Measurements from ENCODE around the gene FAM83E. TPM values are rescaled to one million over a fixed set of nuclear protein-coding genes. Genes with fewer than 3 reads are reported as not detected.
"Not testable (repeated sequence)": the region's sequence is repeated elsewhere in the genome, so short reads cannot be mapped to it uniquely, and the experiment has no call there.

The FAM83E gene
- total RNA-seq, 1 donor from 2014 or later = 3.7 TPM

GRCh38 chr19:48591021-48591420 is 23.9 kb downstream of the FAM83E start:
- Mint-ChIP-seq H3K4me1 (peaks cover 9% of the 10 kb centered on the region), H3K27ac (no peak overlapping the region), H3K36me3 (no peaks in the 10 kb centered on the region), H3K9me3 (no peaks in the 10 kb centered on the region), H3K27me3 (ENCODE audit: low read depth) (peaks cover 1% of the 10 kb centered on the region), H3K4me3 (no peak overlapping the region)
- TF ChIP-seq, protein P1, sequence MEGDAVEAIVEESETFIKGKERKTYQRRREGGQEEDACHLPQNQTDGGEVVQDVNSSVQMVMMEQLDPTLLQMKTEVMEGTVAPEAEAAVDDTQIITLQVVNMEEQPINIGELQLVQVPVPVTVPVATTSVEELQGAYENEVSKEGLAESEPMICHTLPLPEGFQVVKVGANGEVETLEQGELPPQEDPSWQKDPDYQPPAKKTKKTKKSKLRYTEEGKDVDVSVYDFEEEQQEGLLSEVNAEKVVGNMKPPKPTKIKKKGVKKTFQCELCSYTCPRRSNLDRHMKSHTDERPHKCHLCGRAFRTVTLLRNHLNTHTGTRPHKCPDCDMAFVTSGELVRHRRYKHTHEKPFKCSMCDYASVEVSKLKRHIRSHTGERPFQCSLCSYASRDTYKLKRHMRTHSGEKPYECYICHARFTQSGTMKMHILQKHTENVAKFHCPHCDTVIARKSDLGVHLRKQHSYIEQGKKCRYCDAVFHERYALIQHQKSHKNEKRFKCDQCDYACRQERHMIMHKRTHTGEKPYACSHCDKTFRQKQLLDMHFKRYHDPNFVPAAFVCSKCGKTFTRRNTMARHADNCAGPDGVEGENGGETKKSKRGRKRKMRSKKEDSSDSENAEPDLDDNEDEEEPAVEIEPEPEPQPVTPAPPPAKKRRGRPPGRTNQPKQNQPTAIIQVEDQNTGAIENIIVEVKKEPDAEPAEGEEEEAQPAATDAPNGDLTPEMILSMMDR (IDR thresholded peaks at IDR 0.05; ENCODE audit: unreplicated experiment) = no peak
- no peak for DNase-seq (ENCODE audit: low spot score in 2 of 2, unreplicated experiment in 2 of 2)

GRCh38 chr19:48588670-48589401 is 26.0 kb downstream of the FAM83E start:
- peaks cover 5% of the 10 kb centered on the region for H3K27me3 Mint-ChIP-seq (ENCODE audit: low read depth)
- peak; percentile 90 to 98 for DNase-seq (ENCODE audit: low spot score in 2 of 2, unreplicated experiment in 2 of 2)
- TF ChIP-seq, protein P1 (IDR thresholded peaks at IDR 0.05; ENCODE audit: unreplicated experiment) = peak; percentile 92
- peak overlapping the region; percentile 44 for H3K27ac Mint-ChIP-seq
- H3K4me1 Mint-ChIP-seq = peaks cover 12% of the 10 kb centered on the region
- H3K4me3 Mint-ChIP-seq = peak overlapping the region; percentile 72
- no peaks in the 10 kb centered on the region for H3K36me3 Mint-ChIP-seq
- peaks cover 3% of the 10 kb centered on the region for H3K9me3 Mint-ChIP-seq

- no peak overlapping the region for H3K27ac Mint-ChIP-seq
- H3K4me3 Mint-ChIP-seq = no peak overlapping the region
- peaks cover 5% of the 10 kb centered on the region for H3K27me3 Mint-ChIP-seq (ENCODE audit: low read depth)
- peaks cover 3% of the 10 kb centered on the region for H3K9me3 Mint-ChIP-seq
- DNase-seq (ENCODE audit: low spot score in 2 of 2, unreplicated experiment in 2 of 2) = no peak
- H3K4me1 Mint-ChIP-seq = peaks cover 14% of the 10 kb centered on the region
- H3K36me3 Mint-ChIP-seq = no peaks in the 10 kb centered on the region
- TF ChIP-seq, protein P1 (IDR thresholded peaks at IDR 0.05; ENCODE audit: unreplicated experiment) = no peak
Measured at GRCh38 chr19:48587387-48587786, 27.5 kb downstream of the FAM83E start.

- Mint-ChIP-seq H3K4me1 (peaks cover 11% of the 10 kb centered on the region), H3K27ac (peak overlapping the region; percentile 43), H3K4me3 (no peak overlapping the region), H3K36me3 (no peaks in the 10 kb centered on the region), H3K27me3 (ENCODE audit: low read depth) (peaks cover 4% of the 10 kb centered on the region), H3K9me3 (peaks cover 3% of the 10 kb centered on the region)
- TF ChIP-seq, protein P1 (IDR thresholded peaks at IDR 0.05; ENCODE audit: unreplicated experiment) = no peak
- no peak for DNase-seq (ENCODE audit: low spot score in 2 of 2, unreplicated experiment in 2 of 2)
Measured at GRCh38 chr19:48582168-48582567, 32.7 kb downstream of the FAM83E start.

DNA sequence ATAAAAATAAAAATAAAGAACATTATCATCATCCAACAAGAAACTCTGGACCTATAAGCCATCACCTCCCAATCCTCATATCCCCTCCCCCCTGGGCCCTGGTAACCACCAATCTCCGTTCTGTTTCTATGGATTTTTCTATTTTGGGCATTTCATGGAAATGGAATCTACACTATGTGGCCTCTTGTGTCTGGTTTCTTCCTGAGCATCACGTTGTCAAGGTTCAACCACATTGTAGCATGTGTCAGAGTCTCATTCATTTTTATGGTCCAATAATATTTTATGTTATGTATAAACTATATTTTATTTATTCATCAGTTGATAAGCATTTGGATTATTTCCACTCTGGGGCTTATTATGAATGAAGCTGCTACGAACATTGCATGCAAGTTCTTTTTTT is 36.0 kb downstream of the FAM83E start:
- no peak for DNase-seq (ENCODE audit: low spot score in 2 of 2, unreplicated experiment in 2 of 2)
- peak overlapping the region; percentile 68 for H3K27ac Mint-ChIP-seq
- H3K9me3 Mint-ChIP-seq = no peaks in the 10 kb centered on the region
- peaks cover 18% of the 10 kb centered on the region for H3K4me1 Mint-ChIP-seq
- TF ChIP-seq, protein P1 (IDR thresholded peaks at IDR 0.05; ENCODE audit: unreplicated experiment) = no peak
- no peak overlapping the region for H3K4me3 Mint-ChIP-seq
- no peaks in the 10 kb centered on the region for H3K27me3 Mint-ChIP-seq (ENCODE audit: low read depth)
- H3K36me3 Mint-ChIP-seq = no peaks in the 10 kb centered on the region

DNA sequence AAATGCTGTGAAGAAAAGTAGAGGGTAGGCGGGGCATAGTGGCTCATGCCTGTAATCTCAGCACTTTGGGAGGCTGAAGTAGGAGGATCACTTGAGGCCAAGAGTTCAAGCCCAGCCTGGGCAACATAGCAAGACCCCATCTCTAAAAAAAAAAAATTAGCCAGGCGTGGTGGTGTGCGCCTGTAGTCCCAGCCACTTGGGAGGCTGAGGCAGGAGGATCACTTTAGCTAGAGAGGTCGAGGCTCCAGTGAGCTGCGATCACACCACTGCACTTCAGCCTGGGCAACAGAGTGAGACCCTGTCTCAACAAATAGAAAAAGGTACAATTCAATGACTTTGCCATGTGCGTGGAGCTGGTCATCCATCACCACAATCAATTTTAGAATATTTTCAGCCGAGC is 37.0 kb downstream of the FAM83E start:
- peaks cover 27% of the 10 kb centered on the region for H3K4me1 Mint-ChIP-seq
- H3K27me3 Mint-ChIP-seq (ENCODE audit: low read depth); H3K36me3 Mint-ChIP-seq; DNase-seq (ENCODE audit: low spot score in 2 of 2, unreplicated experiment in 2 of 2); H3K4me3 Mint-ChIP-seq; H3K9me3 Mint-ChIP-seq; H3K27ac Mint-ChIP-seq: not testable (repeated sequence)
